Activated naive CD4-positive, alpha-beta T cell treated with Interleukin-2 at 50 U/mL for 16 hours (primary cell): ENCODE data around the gene UCP2.

Experiments used
- DNase-seq: peaks from one replicate; pipeline ENCODE4 v3.0.0-alpha.2; 2020

The UCP2 gene

GRCh38 chr11:73982595-73982989 lies at the start of gene UCP2:
Gene UCP2, minus strand, starts transcription at chr11:73982843. Its CDS starts 4,465 bp downstream, at chr11:73978378.
- DNase-seq = peak; percentile 85

DNA sequence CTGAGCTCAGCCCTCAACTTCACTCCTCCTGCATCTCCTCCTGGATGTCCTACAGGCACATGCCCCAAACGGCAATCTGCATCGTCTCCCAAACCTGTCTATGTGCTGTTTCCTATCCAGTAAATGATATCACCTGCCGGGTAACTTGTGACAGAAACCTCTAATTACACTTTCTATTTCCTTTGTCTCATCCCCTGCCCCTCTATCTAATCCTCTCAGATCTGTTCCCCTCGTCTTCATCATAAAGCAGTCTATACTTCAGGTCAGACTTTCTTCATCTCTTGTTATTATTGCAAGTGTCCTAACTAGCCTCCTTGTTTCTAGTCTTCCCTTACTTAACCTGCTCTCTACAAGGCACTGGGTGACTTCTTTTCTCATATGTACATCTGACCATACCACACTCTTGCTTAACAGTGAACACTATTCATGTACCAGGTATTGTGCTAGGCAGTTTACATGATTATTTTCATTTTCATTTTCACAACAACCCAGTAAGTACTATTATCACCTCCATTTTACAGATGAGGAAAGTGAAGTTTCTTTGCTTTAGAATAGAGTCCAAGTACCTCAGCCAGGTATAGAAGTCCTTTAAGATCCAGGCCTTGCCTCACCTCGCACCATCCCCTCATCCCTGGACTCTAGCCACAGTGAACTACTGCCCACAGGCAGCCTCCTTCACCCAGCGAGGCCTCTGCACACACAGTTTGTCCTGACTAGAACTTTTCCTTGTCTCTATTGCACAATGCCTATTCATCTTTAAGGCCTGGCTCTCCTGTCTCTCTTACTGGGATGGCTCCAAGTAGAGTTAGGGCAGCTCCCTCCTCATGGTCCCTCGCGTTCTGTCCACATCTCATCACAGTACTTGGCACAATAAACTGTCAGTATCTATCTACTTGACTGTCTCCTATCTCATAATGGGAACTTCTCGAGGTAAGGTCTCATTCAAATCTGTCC lies 48.4 kb upstream of the UCP2 start:
- DNase-seq = no peak

DNA sequence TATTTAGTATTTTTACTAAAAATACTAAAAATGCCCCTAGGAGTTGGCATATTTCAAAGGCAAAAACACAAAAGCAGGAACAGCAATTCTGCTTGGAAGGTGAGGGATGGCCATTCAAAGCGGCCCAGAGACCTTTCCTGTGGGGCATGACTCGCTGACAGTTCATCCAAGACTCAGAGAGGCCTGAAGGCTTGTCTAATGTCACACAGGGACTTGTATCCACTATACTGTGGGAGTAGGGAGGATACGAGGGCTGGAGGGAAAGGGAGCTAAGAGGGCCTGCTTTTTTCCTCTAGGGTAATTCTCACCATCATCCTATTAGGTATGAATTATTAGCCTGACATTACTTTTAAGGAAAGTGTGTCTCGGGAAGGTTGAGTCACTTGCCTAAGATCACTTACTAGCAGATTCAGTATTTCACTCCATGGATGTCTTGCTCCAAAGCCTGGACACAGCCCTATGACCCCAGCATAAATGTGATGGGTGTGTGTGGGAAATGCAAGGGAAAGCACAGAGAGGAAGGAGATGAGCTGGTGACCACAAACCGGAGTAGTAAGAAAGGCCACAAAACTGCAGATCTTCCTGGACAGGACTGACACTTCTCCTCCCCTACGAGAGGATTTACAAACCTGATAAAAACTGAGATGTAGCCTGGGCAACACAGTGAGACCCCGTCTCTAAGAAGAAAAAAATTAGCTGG lies 43.0 kb upstream of the UCP2 start:
- no peak for DNase-seq

GRCh38 chr11:74024261-74025029 lies 41.8 kb upstream of the UCP2 start:
- DNase-seq = peak; percentile 56

DNA sequence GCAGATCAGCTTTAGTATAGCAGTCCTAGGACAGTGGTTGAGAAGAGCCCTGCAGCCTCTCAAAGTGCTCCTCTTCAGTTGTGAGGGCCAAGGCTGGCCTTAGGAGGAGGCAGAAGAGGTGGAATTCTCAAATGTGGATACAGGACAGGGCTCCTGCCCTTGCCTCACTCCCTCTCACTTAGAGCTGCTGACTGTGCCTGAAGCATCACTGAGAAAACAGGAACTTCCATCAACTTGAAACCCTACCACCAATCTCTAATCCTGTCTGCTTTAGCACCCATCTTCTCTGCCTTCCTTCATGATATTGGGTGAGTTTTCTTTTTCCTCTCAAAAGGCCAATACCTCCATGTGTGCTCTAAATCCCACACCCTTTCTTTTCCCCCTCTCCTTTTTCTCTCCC lies 40.6 kb upstream of the UCP2 start:
- no peak for DNase-seq

DNA sequence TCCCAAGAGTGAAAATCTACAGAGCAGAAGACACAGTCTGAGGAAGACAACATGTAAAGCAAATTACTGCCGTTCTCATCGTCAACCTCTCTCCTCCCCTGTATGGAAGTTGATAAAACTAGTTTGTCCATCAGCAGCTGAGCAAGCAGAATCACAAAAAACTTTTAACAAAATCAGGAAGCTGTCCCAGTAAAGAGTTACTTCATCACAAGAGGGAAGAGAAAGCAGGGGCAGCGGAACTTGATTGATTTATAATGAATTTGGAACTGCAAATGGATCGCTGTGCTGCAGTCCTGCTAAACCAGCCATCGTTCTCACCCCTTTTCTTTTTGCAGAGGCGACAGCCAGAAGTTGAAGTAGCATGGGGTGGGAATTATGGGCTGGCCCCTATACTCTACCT lies 39.9 kb upstream of the UCP2 start:
- no peak for DNase-seq

- DNase-seq = no peak
Measured at GRCh38 chr11:74021998-74022397, 39.4 kb upstream of the UCP2 start.

GRCh38 chr11:74020539-74020938 lies 37.9 kb upstream of the UCP2 start:
- DNase-seq = no peak

- DNase-seq = peak; percentile 84
Measured at GRCh38 chr11:74019860-74020259, 37.2 kb upstream of the UCP2 start.

- DNase-seq = no peak
Measured at GRCh38 chr11:74019104-74019738, 36.6 kb upstream of the UCP2 start.

DNA sequence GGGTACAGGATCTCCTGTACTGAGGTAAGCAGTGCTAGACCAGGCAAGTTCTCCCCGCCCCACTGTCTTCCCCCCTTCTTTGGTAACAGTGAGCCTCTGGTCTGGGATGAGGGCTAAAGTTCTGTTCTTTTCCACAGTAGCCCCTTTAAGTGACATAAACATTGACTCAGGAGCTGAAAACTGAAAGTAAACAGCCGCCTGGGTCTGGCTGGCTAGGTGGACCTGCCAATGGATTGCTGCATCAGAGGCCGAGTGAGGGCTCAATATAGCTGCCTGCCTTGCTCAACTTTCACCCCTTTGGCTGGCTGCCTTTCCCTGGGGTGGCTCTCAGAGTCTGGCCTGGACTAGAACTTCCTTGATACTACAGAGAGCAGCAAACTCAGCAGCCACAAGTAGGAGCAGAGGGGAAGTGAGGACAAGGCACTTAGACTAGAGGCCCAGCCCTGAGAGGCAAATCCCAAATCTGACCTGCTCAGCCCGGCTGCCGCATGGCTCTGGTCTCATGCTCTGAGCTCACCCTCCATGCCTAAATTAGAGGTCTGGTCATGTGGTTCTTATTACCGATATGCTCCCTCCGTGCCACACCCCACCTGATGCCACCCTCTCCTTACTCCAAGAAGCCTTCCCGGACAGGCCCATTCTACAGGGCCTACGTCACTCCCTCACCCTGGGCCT lies 35.8 kb upstream of the UCP2 start:
- no peak for DNase-seq

DNA sequence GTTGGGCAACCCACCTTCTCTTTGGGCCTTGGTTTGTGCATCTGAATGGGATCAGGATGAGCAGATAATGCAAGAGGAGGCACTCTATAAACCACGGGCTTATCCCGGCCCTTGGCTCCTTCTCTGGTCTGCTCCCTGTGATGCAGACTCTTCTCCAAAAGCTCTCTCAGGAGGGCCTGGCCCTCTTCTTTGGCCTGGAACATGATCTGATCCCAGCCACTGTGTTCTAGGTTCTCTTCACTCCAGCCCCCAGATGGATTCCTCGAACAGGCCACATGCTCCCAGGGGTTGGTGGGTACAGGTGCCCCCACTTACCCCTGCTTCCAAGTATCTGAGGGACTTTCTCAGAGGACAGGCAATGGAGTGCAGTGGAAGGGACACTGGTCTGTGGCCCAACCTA lies 35.0 kb upstream of the UCP2 start:
- DNase-seq = no peak

GRCh38 chr11:74015919-74016684 lies 33.5 kb upstream of the UCP2 start:
- DNase-seq = no peak

DNA sequence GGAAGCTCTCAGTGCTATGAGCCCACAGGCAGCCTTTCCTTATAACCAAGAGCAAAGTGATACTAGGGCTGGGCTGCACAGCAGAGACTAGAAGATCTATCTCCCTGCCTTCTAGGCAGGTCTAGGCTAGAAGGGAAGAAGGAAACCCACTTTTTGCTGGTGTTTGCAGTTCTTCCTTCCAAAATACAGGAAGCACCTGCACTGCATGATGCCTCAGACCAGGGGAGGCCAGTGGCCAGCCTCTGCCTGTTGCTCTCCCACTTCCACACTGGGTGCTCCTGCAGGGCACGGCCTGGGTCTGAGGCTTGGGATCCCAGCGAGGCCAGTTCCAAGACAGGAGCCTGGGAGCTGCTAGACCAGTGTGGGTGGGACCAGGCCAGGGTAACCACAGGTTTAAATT lies 32.2 kb upstream of the UCP2 start:
- DNase-seq = no peak

GRCh38 chr11:74013141-74013540 lies 30.5 kb upstream of the UCP2 start:
- DNase-seq = no peak

DNA sequence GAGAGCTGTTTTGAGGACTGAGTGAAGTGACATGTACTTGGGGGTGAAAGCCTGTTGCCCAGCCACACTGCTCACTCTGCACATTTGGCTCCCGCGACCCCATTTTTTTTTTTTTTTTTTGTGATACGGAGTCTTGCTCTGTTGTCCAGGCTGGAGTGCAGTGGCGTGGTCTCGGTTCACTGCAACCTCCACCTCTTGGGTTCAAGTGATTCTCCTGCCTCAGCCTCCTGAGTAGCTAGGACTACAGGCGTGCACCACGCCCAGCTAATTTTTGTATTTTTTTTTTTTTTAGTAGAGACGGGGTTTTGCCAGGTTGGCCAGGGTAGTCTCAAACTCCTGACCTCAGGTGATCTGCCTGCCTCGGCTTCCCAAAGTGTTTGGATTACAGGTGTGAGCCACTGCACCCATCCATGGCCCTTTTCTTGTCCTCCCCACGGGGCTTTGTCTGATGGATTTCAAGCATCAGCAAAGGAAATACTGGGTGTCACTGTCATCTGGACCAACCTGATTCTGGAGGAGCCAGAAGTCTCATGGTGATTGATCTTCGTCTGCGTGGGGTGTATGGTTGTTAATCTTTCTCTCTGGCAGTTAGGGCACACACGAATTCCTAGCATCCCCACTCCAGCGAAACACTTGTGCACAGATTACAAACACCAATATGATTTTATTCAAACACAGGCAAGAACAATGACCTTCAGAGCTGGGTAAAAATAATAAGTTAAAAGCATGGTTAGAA lies 29.6 kb upstream of the UCP2 start:
- DNase-seq = peak; percentile 31

DNA sequence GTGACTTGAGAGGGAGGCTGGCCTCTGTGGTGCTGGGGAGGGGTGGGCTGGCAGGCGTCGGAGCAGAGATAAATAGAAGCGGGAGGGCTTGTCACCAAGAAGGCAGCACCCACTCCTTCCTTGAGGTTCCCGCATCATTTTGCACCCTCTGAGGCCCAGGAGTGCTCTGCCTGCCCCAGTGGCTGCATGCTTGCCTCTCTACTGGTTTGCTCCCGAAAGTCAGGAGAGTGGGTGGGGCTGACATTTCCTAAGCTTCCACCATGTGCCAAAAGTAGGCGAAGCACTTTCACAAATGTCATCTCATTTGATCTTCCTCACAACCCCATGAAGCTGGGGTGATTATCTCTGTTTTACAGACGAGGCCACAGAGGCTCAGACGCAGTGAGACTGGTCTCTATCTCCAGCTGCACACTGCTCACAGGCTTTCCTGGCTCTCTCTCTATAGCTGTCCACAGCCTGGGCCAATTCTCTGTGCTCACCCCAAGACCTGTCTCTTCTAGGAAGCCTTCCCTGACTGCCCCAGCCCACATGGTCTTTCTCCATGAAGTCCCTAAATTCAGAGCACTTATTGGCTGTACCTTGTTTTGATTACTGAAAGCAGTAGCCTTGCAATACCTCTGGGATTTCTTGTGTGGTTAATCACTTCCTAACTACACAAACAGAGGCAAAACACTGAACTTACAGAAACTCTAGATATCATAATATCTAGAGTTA lies 28.9 kb upstream of the UCP2 start:
- peak; percentile 63 for DNase-seq

DNA sequence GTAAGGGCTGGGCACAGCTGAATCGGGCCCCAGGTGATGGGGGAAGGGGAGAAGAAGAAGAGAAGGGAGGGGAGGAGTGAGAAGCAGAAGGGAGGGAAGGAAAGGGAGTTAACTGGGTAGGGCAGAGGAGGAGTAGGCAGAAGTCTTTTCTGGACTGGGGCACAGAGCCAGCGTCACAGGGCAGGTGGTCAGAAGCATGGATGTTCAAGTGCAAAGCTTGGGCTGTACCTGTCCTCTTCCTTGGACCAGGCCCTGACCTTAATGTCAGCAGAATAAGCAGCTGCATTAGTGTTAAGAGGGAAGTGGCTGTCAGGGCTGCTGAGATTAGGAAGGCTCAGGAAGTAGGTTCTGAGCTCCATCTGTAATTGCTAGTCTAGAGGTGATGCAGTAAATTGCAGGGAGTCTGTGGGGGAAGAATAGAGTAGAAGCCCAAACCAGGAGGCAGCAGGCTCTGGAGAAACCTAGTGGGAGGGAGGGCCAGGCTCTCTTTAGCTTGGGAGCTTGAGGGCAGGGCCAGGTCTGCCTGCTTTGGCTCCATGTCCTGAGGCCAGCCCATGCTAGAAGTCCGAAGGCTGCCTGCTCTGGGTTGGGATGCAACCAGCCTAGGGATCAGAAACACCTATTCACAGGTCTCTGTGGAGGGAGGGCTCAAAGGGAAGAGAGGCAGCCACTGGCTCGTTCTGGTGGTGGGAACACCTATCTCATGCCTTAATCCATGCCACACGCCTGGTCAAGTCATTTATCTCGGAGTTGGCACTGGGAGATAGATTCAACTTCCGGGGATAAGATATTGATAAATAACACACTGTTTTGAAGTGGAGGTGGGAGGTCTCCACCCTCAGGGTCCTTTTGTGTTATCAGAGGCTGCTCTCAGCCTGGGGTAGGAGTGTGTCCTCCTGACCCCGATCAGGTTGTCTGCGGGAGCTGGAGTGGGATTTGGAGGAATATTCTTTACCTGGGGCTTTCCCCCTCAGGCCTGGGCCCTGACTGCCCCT lies 28.0 kb upstream of the UCP2 start:
- DNase-seq = no peak
